GM18868 (cell line): ENCODE measurements around the gene ATP6V1D.
"Not testable (repeated sequence)": the region's sequence is repeated elsewhere in the genome, so short reads cannot be mapped to it uniquely, and the experiment has no call there.

Experiments
- ATAC-seq: cut with Tn5 transposase; IDR thresholded peaks from one replicate; pipeline ENCODE4 v1.9.1; 2021; ENCODE audit warnings: mild to moderate bottlenecking, moderate library complexity; ENCODE audit not compliant: unreplicated experiment

Gene ATP6V1D

GRCh38 chr14:67359775-67360469 is at the start of gene ATP6V1D, which contains the start of gene EIF2S1:
Gene ATP6V1D (minus strand): TSS chr14:67359804. CDS start chr14:67359698, 106 bp downstream.
Gene EIF2S1 (plus strand): TSS chr14:67360328. CDS start chr14:67364768, 4,440 bp downstream.
- ATAC-seq: peak; percentile 90

- ATAC-seq: not testable (repeated sequence)
Observed at GRCh38 chr14:67408122-67408801, 48.7 kb upstream of the ATP6V1D start.

GRCh38 chr14:67405771-67406170 is 46.2 kb upstream of the ATP6V1D start:
- no peak for ATAC-seq

- ATAC-seq: no peak
Observed at GRCh38 chr14:67400434-67400833, 40.8 kb upstream of the ATP6V1D start.

GRCh38 chr14:67397536-67397935 is 37.9 kb upstream of the ATP6V1D start:
- ATAC-seq: no peak

- no peak for ATAC-seq
Observed at GRCh38 chr14:67396381-67396970, 36.9 kb upstream of the ATP6V1D start.

GRCh38 chr14:67395876-67396189 is 36.2 kb upstream of the ATP6V1D start:
- no peak for ATAC-seq

GRCh38 chr14:67395086-67395875 is 35.7 kb upstream of the ATP6V1D start:
- no peak for ATAC-seq

- no peak for ATAC-seq
Observed at GRCh38 chr14:67393689-67394088, 34.1 kb upstream of the ATP6V1D start.

- ATAC-seq: no peak
Observed at GRCh38 chr14:67392800-67393199, 33.2 kb upstream of the ATP6V1D start.

- no peak for ATAC-seq
Observed at GRCh38 chr14:67392123-67392522, 32.5 kb upstream of the ATP6V1D start.

GRCh38 chr14:67391268-67391667 is 31.7 kb upstream of the ATP6V1D start:
- no peak for ATAC-seq

GRCh38 chr14:67389811-67390534 is 30.4 kb upstream of the ATP6V1D start:
- ATAC-seq: no peak

GRCh38 chr14:67389275-67389674 is 29.7 kb upstream of the ATP6V1D start:
- no peak for ATAC-seq

GRCh38 chr14:67387195-67387594 is 27.6 kb upstream of the ATP6V1D start:
- ATAC-seq: no peak

GRCh38 chr14:67385618-67386017 is 26.0 kb upstream of the ATP6V1D start:
- no peak for ATAC-seq

- no peak for ATAC-seq
Observed at GRCh38 chr14:67385120-67385519, 25.5 kb upstream of the ATP6V1D start.

GRCh38 chr14:67377916-67378315 is 18.3 kb upstream of the ATP6V1D start:
- peak; percentile 54 for ATAC-seq

GRCh38 chr14:67373347-67373746 is 13.7 kb upstream of the ATP6V1D start:
- no peak for ATAC-seq

- no peak for ATAC-seq
Observed at GRCh38 chr14:67372833-67373232, 13.2 kb upstream of the ATP6V1D start.
